ENCODE data around the gene FAM118B. TPM values are rescaled to one million over a fixed set of nuclear protein-coding genes. Genes with fewer than 3 reads are reported as not detected.

Gene FAM118B
- total RNA-seq, 1 donor from 2014 or later = 32.4 TPM

GRCh38 chr11:126226334-126227084, 14.9 kb downstream of the FAM118B start:
- no peak for DNase-seq (ENCODE audit: low spot score, unreplicated experiment)
- Mint-ChIP-seq H3K4me1 (ENCODE audit: low read depth) (no peaks in the 10 kb centered on the region), H3K9me3 (ENCODE audit: low read depth) (no peaks in the 10 kb centered on the region), H3K36me3 (ENCODE audit: insufficient read depth) (no peaks in the 10 kb centered on the region), H3K27ac (no peak overlapping the region), H3K27me3 (no peaks in the 10 kb centered on the region), H3K4me3 (ENCODE audit: low read depth) (no peak overlapping the region)
- no peak for TF ChIP-seq CTCF (IDR thresholded peaks at IDR 0.05; ENCODE audit: unreplicated experiment)

GRCh38 chr11:126229858-126230540, 18.4 kb downstream of the FAM118B start:
- no peak for TF ChIP-seq CTCF (IDR thresholded peaks at IDR 0.05; ENCODE audit: unreplicated experiment)
- H3K4me3 Mint-ChIP-seq (ENCODE audit: low read depth) = no peak overlapping the region

GRCh38 chr11:126231725-126232459, 20.3 kb downstream of the FAM118B start:
- Mint-ChIP-seq H3K27ac (no peak overlapping the region), H3K4me3 (ENCODE audit: low read depth) (no peak overlapping the region), H3K4me1 (ENCODE audit: low read depth) (no peaks in the 10 kb centered on the region), H3K36me3 (ENCODE audit: insufficient read depth) (peaks cover 7% of the 10 kb centered on the region), H3K9me3 (ENCODE audit: low read depth) (no peaks in the 10 kb centered on the region), H3K27me3 (no peaks in the 10 kb centered on the region)
- TF ChIP-seq CTCF (IDR thresholded peaks at IDR 0.05; ENCODE audit: unreplicated experiment) = no peak
- DNase-seq (ENCODE audit: low spot score, unreplicated experiment) = no peak

More at GRCh38 chr11:126229858-126230540, 18.4 kb downstream of the FAM118B start:
- H3K27ac Mint-ChIP-seq = no peak overlapping the region
- no peaks in the 10 kb centered on the region for H3K27me3 Mint-ChIP-seq
- no peaks in the 10 kb centered on the region for H3K4me1 Mint-ChIP-seq (ENCODE audit: low read depth)
- H3K36me3 Mint-ChIP-seq (ENCODE audit: insufficient read depth) = peaks cover 1% of the 10 kb centered on the region
- H3K9me3 Mint-ChIP-seq (ENCODE audit: low read depth) = no peaks in the 10 kb centered on the region
- DNase-seq (ENCODE audit: low spot score, unreplicated experiment) = no peak

- H3K27me3 Mint-ChIP-seq = no peaks in the 10 kb centered on the region
- H3K9me3 Mint-ChIP-seq (ENCODE audit: low read depth) = no peaks in the 10 kb centered on the region
- no peak overlapping the region for H3K4me3 Mint-ChIP-seq (ENCODE audit: low read depth)
- no peak for TF ChIP-seq CTCF (IDR thresholded peaks at IDR 0.05; ENCODE audit: unreplicated experiment)
- no peak overlapping the region for H3K27ac Mint-ChIP-seq
- no peak for DNase-seq (ENCODE audit: low spot score, unreplicated experiment)
- no peaks in the 10 kb centered on the region for H3K4me1 Mint-ChIP-seq (ENCODE audit: low read depth)
- H3K36me3 Mint-ChIP-seq (ENCODE audit: insufficient read depth) = peaks cover 7% of the 10 kb centered on the region
Observed at GRCh38 chr11:126232683-126233082, 21.1 kb downstream of the FAM118B start.

- no peak overlapping the region for H3K27ac Mint-ChIP-seq
- H3K4me3 Mint-ChIP-seq (ENCODE audit: low read depth) = no peak overlapping the region
- TF ChIP-seq CTCF (IDR thresholded peaks at IDR 0.05; ENCODE audit: unreplicated experiment) = no peak
- no peak for DNase-seq (ENCODE audit: low spot score, unreplicated experiment)
- H3K27me3 Mint-ChIP-seq = no peaks in the 10 kb centered on the region
- peaks cover 8% of the 10 kb centered on the region for H3K36me3 Mint-ChIP-seq (ENCODE audit: insufficient read depth)
- no peaks in the 10 kb centered on the region for H3K9me3 Mint-ChIP-seq (ENCODE audit: low read depth)
- H3K4me1 Mint-ChIP-seq (ENCODE audit: low read depth) = no peaks in the 10 kb centered on the region
Observed at GRCh38 chr11:126233391-126233790, 21.8 kb downstream of the FAM118B start.

Measured in progenitor cell of endocrine pancreas (in vitro differentiated cells).